ENCODE measurements around the gene KCNIP2. TPM values are rescaled to one million over a fixed set of nuclear protein-coding genes. Genes with fewer than 3 reads are reported as not detected.

The KCNIP2 gene
- total RNA-seq, 2 experiments from 2014 or later: 4.3 to 7.3 TPM

- BruUV-seq (replicated peaks): no TSS peak
- H3K4me2 ChIP-seq (ENCODE audit: low read length): peak overlapping the region; percentile 96
- peak; percentile 13 for DNase-seq (ENCODE audit: low spot score)
- H3K9me2 ChIP-seq (ENCODE audit: insufficient read depth, low read length): no peaks in the 10 kb centered on the region
- H3K9me3 ChIP-seq (ENCODE audit: low read length): no peaks in the 10 kb centered on the region
- peaks cover 50% of the 10 kb centered on the region for H3K4me1 ChIP-seq (ENCODE audit: insufficient read depth, low read length, poor library complexity, severe bottlenecking)
- H3K27ac ChIP-seq (ENCODE audit: low read depth, low read length, poor library complexity, severe bottlenecking): peak overlapping the region; percentile 9
- peak overlapping the region; percentile 93 for H3K4me3 ChIP-seq (ENCODE audit: low read depth, low read length, poor library complexity, severe bottlenecking)
- CTCF ChIA-PET (ENCODE audit: unreplicated experiment): interaction anchor here (1.2 to 1.6 kb wide), 2 partner anchors 38 to 178 kb away, joined by 3 to 20 read pairs; partner anchors contain the start of gene OGA
- no peaks in the 10 kb centered on the region for H4K20me1 ChIP-seq (ENCODE audit: insufficient read depth, low read length)
- H3K36me3 ChIP-seq (ENCODE audit: insufficient read depth, low read length): peaks cover 39% of the 10 kb centered on the region; the same call in 1 of the 2 replicates
- H2AFZ ChIP-seq (ENCODE audit: low read length): no peak overlapping the region
- H3K79me2 ChIP-seq (ENCODE audit: insufficient read depth, low read depth, low read length): peaks cover 17% of the 10 kb centered on the region; the same call in 1 of the 2 replicates
- intact Hi-C loops (cut with micrococcal nuclease; ENCODE audit: unreplicated experiment): loop anchor here (2.0 to 10.0 kb wide), 4 partner anchors 86 to 566 kb away; partner anchors contain the start of gene FBXW4
- POLR2A ChIA-PET: interaction anchor here (0.6 kb wide), 1 partner anchor 21 kb away, joined by 5 read pairs; no protein-coding TSS in a partner anchor
- TF ChIP-seq CTCF (conservative IDR thresholded peaks at IDR 0.05; ENCODE audit: low read length) (peak; percentile 58; the same call in 1 of the 2 replicates), EZH2phosphoT487 (IDR thresholded peaks at IDR 0.05; ENCODE audit: borderline replicate concordance, low read depth, low read length) (no peak)
Measured at GRCh38 chr10:101780187-101780817, 63.3 kb downstream of the KCNIP2 start.

GRCh38 chr10:101779544-101780186 lies 63.9 kb downstream of the KCNIP2 start:
- TF ChIP-seq EZH2phosphoT487 (IDR thresholded peaks at IDR 0.05; ENCODE audit: borderline replicate concordance, low read depth, low read length) (no peak), CTCF (conservative IDR thresholded peaks at IDR 0.05; ENCODE audit: low read length) (peak; percentile 81)
- H3K4me1 ChIP-seq (ENCODE audit: insufficient read depth, low read length, poor library complexity, severe bottlenecking): peaks cover 50% of the 10 kb centered on the region
- no peaks in the 10 kb centered on the region for H3K9me2 ChIP-seq (ENCODE audit: insufficient read depth, low read length)
- H3K9me3 ChIP-seq (ENCODE audit: low read length): no peaks in the 10 kb centered on the region
- intact Hi-C loops (cut with micrococcal nuclease; ENCODE audit: unreplicated experiment): loop anchor here (2.0 to 10.0 kb wide), 4 partner anchors 85 to 565 kb away; partner anchors contain the start of gene FBXW4
- H2AFZ ChIP-seq (ENCODE audit: low read length): peak overlapping the region; percentile 16; the same call in 1 of the 2 replicates
- peak; percentile 77 for DNase-seq (ENCODE audit: low spot score)
- CTCF ChIA-PET (ENCODE audit: unreplicated experiment): no interaction called here
- H3K27ac ChIP-seq (ENCODE audit: low read depth, low read length, poor library complexity, severe bottlenecking): peak overlapping the region; percentile 54
- no TSS peak for BruUV-seq (replicated peaks)
- peak overlapping the region; percentile 48 for H3K4me3 ChIP-seq (ENCODE audit: low read depth, low read length, poor library complexity, severe bottlenecking)
- peaks cover 17% of the 10 kb centered on the region; the same call in 1 of the 2 replicates for H3K79me2 ChIP-seq (ENCODE audit: insufficient read depth, low read depth, low read length)
- POLR2A ChIA-PET: no interaction called here
- peak overlapping the region; percentile 96 for H3K4me2 ChIP-seq (ENCODE audit: low read length)
- peaks cover 33% of the 10 kb centered on the region; the same call in 1 of the 2 replicates for H3K36me3 ChIP-seq (ENCODE audit: insufficient read depth, low read length)
- H4K20me1 ChIP-seq (ENCODE audit: insufficient read depth, low read length): no peaks in the 10 kb centered on the region
